Chondrocyte (in vitro differentiated cells): ENCODE measurements around the gene XPR1. TPM values are rescaled to one million over a fixed set of nuclear protein-coding genes. Genes with fewer than 3 reads are reported as not detected.
"Not testable (repeated sequence)": the region's sequence is repeated elsewhere in the genome, so short reads cannot be mapped to it uniquely, and the experiment has no call there.

ENCODE experiments used
- DNase-seq: peaks from one replicate; pipeline ENCODE4 v3.0.0; 2021; ENCODE audit warnings: mixed read lengths, low spot score
- H3K27ac Mint-ChIP-seq: one replicate; pipeline ENCODE4 v1.8.0; 2021; ENCODE audit warnings: mild to moderate bottlenecking, moderate library complexity, mixed read lengths; ENCODE audit not compliant: unreplicated experiment
- H3K27me3 Mint-ChIP-seq: 2 replicates; pipeline ENCODE4 v1.8.0; 2021; ENCODE audit warnings: low read depth, mixed read lengths
- H3K36me3 Mint-ChIP-seq: 2 replicates; pipeline ENCODE4 v1.8.0; 2021; ENCODE audit warnings: low read depth, mixed read lengths
- H3K4me1 Mint-ChIP-seq: 2 replicates; pipeline ENCODE4 v1.8.0; 2021; ENCODE audit warnings: low read depth, mild to moderate bottlenecking, mixed read lengths
- H3K4me3 Mint-ChIP-seq: one replicate; pipeline ENCODE4 v1.8.0; 2021; ENCODE audit warnings: mild to moderate bottlenecking, moderate library complexity, mixed read lengths; ENCODE audit not compliant: unreplicated experiment
- H3K9me3 Mint-ChIP-seq: 2 replicates; pipeline ENCODE4 v1.8.0; 2021; ENCODE audit warnings: low read depth, mixed read lengths
- CTCF ChIP-seq: fragments of 200-600 bp; sonication (generic); IDR thresholded peaks from 2 replicates; pipeline ENCODE4 v1.5.0; 2021; ENCODE audit warnings: antibody characterized with exemption, mild to moderate bottlenecking, moderate library complexity
- total RNA-seq: library from RNA; stranded (reverse); gene quantifications from 3 replicates; pipeline ENCODE4 v1.2.1, GENCODE V29; 2021

The XPR1 gene
- total RNA-seq, 1 donor from 2014 or later: 24.9 TPM

GRCh38 chr1:180675586-180675985 is 43.8 kb downstream of the XPR1 start:
- no peaks in the 10 kb centered on the region for H3K27me3 Mint-ChIP-seq
- no peak for DNase-seq
- no peak overlapping the region for H3K27ac Mint-ChIP-seq
- H3K9me3 Mint-ChIP-seq: peaks cover 10% of the 10 kb centered on the region
- no peak overlapping the region for H3K4me3 Mint-ChIP-seq
- peaks cover 21% of the 10 kb centered on the region for H3K4me1 Mint-ChIP-seq
- no peak for TF ChIP-seq CTCF
- peaks cover 10% of the 10 kb centered on the region for H3K36me3 Mint-ChIP-seq

GRCh38 chr1:180680558-180681144 is 48.8 kb downstream of the XPR1 start:
- Mint-ChIP-seq H3K27me3 (no peaks in the 10 kb centered on the region), H3K4me3 (no peak overlapping the region), H3K27ac (peak overlapping the region; percentile 60), H3K36me3 (peaks cover 9% of the 10 kb centered on the region), H3K9me3 (peaks cover 2% of the 10 kb centered on the region), H3K4me1 (peaks cover 16% of the 10 kb centered on the region)
- TF ChIP-seq CTCF: no peak
- DNase-seq: no peak

- DNase-seq, H3K9me3 Mint-ChIP-seq, H3K36me3 Mint-ChIP-seq, H3K27me3 Mint-ChIP-seq, H3K4me3 Mint-ChIP-seq, H3K27ac Mint-ChIP-seq: not testable (repeated sequence)
- H3K4me1 Mint-ChIP-seq: peaks cover 11% of the 10 kb centered on the region
Measured at GRCh38 chr1:180683117-180683516, 51.3 kb downstream of the XPR1 start.

GRCh38 chr1:180691322-180691913 is 59.6 kb downstream of the XPR1 start:
- Mint-ChIP-seq H3K4me3 (no peak overlapping the region), H3K9me3 (peaks cover 8% of the 10 kb centered on the region), H3K27me3 (no peaks in the 10 kb centered on the region), H3K27ac (no peak overlapping the region), H3K36me3 (peaks cover 1% of the 10 kb centered on the region), H3K4me1 (peaks cover 10% of the 10 kb centered on the region)
- TF ChIP-seq CTCF: no peak
- DNase-seq: no peak

GRCh38 chr1:180693564-180694244 is 61.9 kb downstream of the XPR1 start:
- Mint-ChIP-seq H3K27me3 (no peaks in the 10 kb centered on the region), H3K4me3 (no peak overlapping the region)

More at GRCh38 chr1:180693564-180694244, 61.9 kb downstream of the XPR1 start:
- Mint-ChIP-seq H3K36me3 (peaks cover 13% of the 10 kb centered on the region), H3K9me3 (peaks cover 29% of the 10 kb centered on the region), H3K27ac (no peak overlapping the region), H3K4me1 (peaks cover 10% of the 10 kb centered on the region)
- no peak for DNase-seq
- TF ChIP-seq CTCF: no peak
